ENCODE results near the gene ACSL3. TPM values are rescaled to one million over a fixed set of nuclear protein-coding genes. Genes with fewer than 3 reads are reported as not detected.

The ACSL3 gene
- total RNA-seq, 1 experiment from 2014 or later: 100 TPM

- TF ChIP-seq PRDM15 (CRISPR knock-in tag; IDR thresholded peaks at IDR 0.05) (no peak), NR2C2 (CRISPR knock-in tag; IDR thresholded peaks at IDR 0.05) (no peak), E2F1 (CRISPR knock-in tag; IDR thresholded peaks at IDR 0.05) (no peak), FOXP1 (CRISPR knock-in tag; IDR thresholded peaks at IDR 0.05; ENCODE audit: borderline replicate concordance) (no peak), GTF2I (CRISPR knock-in tag; conservative IDR thresholded peaks at IDR 0.05) (no peak)
These were observed 27.4 kb upstream of the ACSL3 start (continued) for GRCh38 chr2:222833410-222833809.

GRCh38 chr2:222835143-222835822 lies 25.6 kb upstream of the ACSL3 start:
- H3K4me1 Mint-ChIP-seq: no peaks in the 10 kb centered on the region
- H3K9me3 Mint-ChIP-seq: peaks cover 6% of the 10 kb centered on the region; the same call in 1 of the 2 replicates
- TF ChIP-seq RELA (CRISPR knock-in tag; IDR thresholded peaks at IDR 0.05; ENCODE audit: borderline replicate concordance): no peak
- TF ChIP-seq IRF1 (CRISPR knock-in tag; IDR thresholded peaks at IDR 0.05): no peak
- TF ChIP-seq ZMAT4 (CRISPR knock-in tag; IDR thresholded peaks at IDR 0.05): no peak
- TF ChIP-seq KAT7 (CRISPR knock-in tag; IDR thresholded peaks at IDR 0.05; ENCODE audit: borderline replicate concordance): no peak
- TF ChIP-seq E2F4 (CRISPR knock-in tag; IDR thresholded peaks at IDR 0.05; ENCODE audit: borderline replicate concordance, low read depth): no peak
- TF ChIP-seq AFF4 (CRISPR knock-in tag; IDR thresholded peaks at IDR 0.05; ENCODE audit: borderline replicate concordance): no peak
- TF ChIP-seq GRHL2 (CRISPR knock-in tag; IDR thresholded peaks at IDR 0.05; ENCODE audit: insufficient replicate concordance, severe bottlenecking): no peak
- no peak for TF ChIP-seq STAT6 (CRISPR knock-in tag; conservative IDR thresholded peaks at IDR 0.05; ENCODE audit: low read depth)
- no peak for TF ChIP-seq TEAD4 (CRISPR knock-in tag; IDR thresholded peaks at IDR 0.05)
- TF ChIP-seq GTF2I (CRISPR knock-in tag; conservative IDR thresholded peaks at IDR 0.05): no peak
- TF ChIP-seq RORB (CRISPR knock-in tag; IDR thresholded peaks at IDR 0.05): no peak
- POLR2A ChIA-PET: no interaction called here
- no peaks in the 10 kb centered on the region for H3K36me3 Mint-ChIP-seq
- DNase-seq (ENCODE audit: low spot score): no peak
- CTCF ChIA-PET: interaction anchor here (0.6 to 1.1 kb wide), 3 partner anchors 29 to 145 kb away, joined by 3 to 7 read pairs (median 4); no protein-coding TSS in a partner anchor
- ATAC-seq: no peak
- no peaks in the 10 kb centered on the region for H3K27me3 Mint-ChIP-seq (ENCODE audit: low read depth)
- H3K4me3 Mint-ChIP-seq: no peak overlapping the region
- no peak overlapping the region for H3K27ac Mint-ChIP-seq

Measured in WTC11 (cell line).